SK-N-MC (cell line): Measurements from ENCODE around the gene HMGB2.

ENCODE experiments used
- DNase-seq: peaks from one replicate; pipeline ENCODE4 v3.0.0-alpha.2; 2011; ENCODE audit warnings: low read depth, low spot score
- H3K27ac ChIP-seq: fragments of 200-600 bp; sonication (generic); 2 replicates; pipeline ENCODE4 v1.5.1; 2016; ENCODE audit warnings: mixed run types
- H3K36me3 ChIP-seq: fragments of 200-600 bp; sonication (generic); 2 replicates; pipeline ENCODE4 v1.6.1; 2017; ENCODE audit warnings: antibody characterized with exemption, low read length, mixed read lengths; ENCODE audit not compliant: insufficient read depth
- H3K4me3 ChIP-seq: fragments of 200-600 bp; sonication (generic); 2 replicates; pipeline ENCODE4 v1.5.1; 2016
- H3K9ac ChIP-seq: fragments of 200-600 bp; sonication (generic); 2 replicates; pipeline ENCODE4 v1.8.0; 2017; ENCODE audit warnings: mixed run types, mixed read lengths; ENCODE audit not compliant: insufficient read length
- H3K9me3 ChIP-seq: fragments of 200-600 bp; sonication (generic); 2 replicates; pipeline ENCODE4 v1.6.1; 2017; ENCODE audit warnings: low read depth, mild to moderate bottlenecking, antibody characterized with exemption, low read length, moderate library complexity, mixed read lengths
- EZH2 ChIP-seq: fragments of 200-600 bp; sonication (generic); IDR thresholded peaks from one replicate; pipeline ENCODE4 v1.6.1; 2017; ENCODE audit warnings: antibody characterized with exemption
- FOXP2 ChIP-seq: optimal IDR thresholded peaks from 2 replicates; pipeline ENCODE3; 2011; ENCODE audit warnings: mild to moderate bottlenecking, moderate library complexity; ENCODE audit not compliant: insufficient read depth; ENCODE audit errors: extremely low read length, control extremely low read depth
- POLR2AphosphoS5 ChIP-seq: IDR thresholded peaks from 2 replicates; pipeline ENCODE4 v1.6.1; 2012; ENCODE audit warnings: mild to moderate bottlenecking, low read depth, low read length, borderline replicate concordance

Gene HMGB2

DNA sequence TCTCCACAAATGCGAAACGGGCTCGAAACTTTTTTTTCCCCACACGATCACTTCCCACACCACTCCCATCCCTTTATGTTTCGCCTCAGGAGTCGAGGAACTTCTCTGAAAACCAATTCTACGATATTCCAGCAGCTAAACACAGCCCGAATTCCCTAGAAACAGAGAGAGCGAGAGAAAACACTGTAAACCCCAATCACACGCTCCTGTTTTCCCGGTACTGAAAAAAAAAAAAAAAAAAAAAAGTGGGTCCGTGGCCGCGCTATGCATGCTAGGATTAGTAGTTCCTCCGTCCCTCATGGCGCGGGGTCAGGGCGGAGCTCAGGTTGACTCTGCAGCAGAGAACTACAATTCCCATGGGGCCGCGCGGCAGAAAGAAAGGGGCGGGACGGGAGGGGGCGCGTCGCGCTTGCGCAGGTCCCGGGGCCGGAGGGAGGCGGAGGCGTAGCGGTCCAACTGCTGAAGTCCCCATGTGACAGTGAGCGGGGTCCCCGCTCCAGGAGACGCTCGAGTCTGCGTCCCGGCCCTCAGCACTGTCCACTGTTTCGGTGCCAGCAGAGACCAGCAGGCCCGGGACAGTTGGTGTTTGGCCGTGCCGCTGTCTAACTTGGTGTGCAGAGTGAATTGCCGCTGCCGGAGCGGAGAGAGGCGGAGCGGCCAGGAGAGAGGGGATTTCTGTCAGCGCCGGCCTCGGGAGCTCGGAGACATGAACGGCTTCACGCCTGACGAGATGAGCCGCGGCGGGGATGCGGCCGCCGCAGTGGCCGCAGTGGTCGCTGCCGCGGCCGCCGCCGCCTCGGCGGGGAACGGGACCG lies 36.5 kb upstream of the HMGB2 start, which contains the start of gene SAP30:
Gene SAP30 (plus strand): TSS at position 478 of the 815 bp plus-strand sequence. CDS start 229 bp downstream, at position 707.
- peak; percentile 95 for TF ChIP-seq POLR2AphosphoS5
- no peak for TF ChIP-seq EZH2
- peak; percentile 57 for TF ChIP-seq FOXP2
- DNase-seq, result peak; percentile 93
- peak within 1 kb of the TSS; percentile 88 for H3K9ac ChIP-seq
- no peaks in the 10 kb centered on the region for H3K9me3 ChIP-seq
- peak within 1 kb of the TSS; percentile 82; the same call in 1 of the 2 replicates for H3K27ac ChIP-seq
- H3K4me3 ChIP-seq, result peak within 1 kb of the TSS; percentile 98
- H3K36me3 ChIP-seq, result peaks cover 18% of the 10 kb centered on the region

DNA sequence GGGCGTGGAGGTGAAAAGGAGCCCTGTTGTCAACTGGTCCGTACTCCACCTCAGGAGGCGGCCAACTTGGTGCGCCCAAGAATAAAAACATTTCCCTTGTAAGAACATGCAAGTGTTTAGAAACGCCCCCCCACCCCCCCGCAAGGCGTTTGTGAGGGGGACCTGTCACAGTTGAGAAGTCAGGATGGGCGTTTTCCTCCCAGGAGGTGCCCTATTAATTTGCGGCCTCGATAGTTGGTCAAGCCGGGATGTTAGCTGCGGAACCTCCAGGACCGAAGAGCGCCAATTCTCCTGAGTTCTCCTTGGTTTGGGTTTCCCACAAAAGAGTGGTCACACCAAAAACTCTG lies 35.9 kb upstream of the HMGB2 start:
- H3K27ac ChIP-seq, result peak overlapping the region; percentile 82; the same call in 1 of the 2 replicates
- peak overlapping the region; percentile 98 for H3K4me3 ChIP-seq

DNA sequence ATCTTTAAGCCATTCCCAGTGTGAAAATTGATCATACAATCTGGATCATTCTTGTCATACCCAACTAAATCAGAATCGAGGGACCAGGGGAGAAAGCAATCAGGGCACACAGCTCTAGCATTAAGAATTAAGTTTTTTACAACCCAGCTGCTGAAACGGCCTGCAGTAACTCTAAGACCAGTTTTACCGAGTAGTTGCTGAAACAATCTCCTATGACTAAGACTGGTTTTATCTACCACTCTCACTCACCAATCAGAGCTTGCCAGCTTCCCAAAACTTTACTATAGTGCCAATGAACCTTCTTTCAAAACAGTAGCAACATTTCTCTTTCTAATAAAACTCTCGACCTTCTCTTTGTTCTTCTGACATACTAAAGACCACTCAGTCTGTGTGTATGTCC lies 33.8 kb upstream of the HMGB2 start:
- no peaks in the 10 kb centered on the region for H3K36me3 ChIP-seq
- H3K9me3 ChIP-seq, result no peaks in the 10 kb centered on the region
- H3K27ac ChIP-seq, result peak overlapping the region; percentile 33; the same call in 1 of the 2 replicates
- H3K9ac ChIP-seq, result peak overlapping the region; percentile 3
- TF ChIP-seq EZH2 (no peak), POLR2AphosphoS5 (no peak), FOXP2 (no peak)
- no peak for DNase-seq
- peak overlapping the region; percentile 27 for H3K4me3 ChIP-seq

More for the DNA sequence above, 35.9 kb upstream of the HMGB2 start:
- peak overlapping the region; percentile 82 for H3K9ac ChIP-seq
- no peak for TF ChIP-seq POLR2AphosphoS5
- no peak for TF ChIP-seq FOXP2
- TF ChIP-seq EZH2, result no peak
- no peak for DNase-seq
- H3K9me3 ChIP-seq, result no peaks in the 10 kb centered on the region
- H3K36me3 ChIP-seq, result peaks cover 12% of the 10 kb centered on the region

DNA sequence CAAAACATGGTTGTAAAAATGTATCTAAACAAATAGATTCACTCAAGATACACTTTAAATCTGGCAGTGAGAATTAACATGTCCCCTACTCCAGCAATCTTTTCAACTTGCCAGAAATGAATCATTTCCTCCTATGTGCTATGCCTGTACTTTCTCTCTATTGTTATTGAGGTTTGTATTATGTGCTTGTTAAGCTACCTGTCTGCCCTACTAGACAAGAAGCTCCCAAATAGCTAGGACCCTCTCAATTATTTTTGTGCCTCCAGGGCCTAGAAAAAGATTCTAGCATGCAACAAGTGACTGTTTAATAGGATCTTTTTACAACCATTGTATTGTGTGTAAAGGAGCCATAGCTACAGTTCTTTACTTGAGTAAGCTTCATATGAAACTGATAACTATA lies 33.1 kb upstream of the HMGB2 start:
- peak overlapping the region; percentile 21 for H3K9ac ChIP-seq

DNA sequence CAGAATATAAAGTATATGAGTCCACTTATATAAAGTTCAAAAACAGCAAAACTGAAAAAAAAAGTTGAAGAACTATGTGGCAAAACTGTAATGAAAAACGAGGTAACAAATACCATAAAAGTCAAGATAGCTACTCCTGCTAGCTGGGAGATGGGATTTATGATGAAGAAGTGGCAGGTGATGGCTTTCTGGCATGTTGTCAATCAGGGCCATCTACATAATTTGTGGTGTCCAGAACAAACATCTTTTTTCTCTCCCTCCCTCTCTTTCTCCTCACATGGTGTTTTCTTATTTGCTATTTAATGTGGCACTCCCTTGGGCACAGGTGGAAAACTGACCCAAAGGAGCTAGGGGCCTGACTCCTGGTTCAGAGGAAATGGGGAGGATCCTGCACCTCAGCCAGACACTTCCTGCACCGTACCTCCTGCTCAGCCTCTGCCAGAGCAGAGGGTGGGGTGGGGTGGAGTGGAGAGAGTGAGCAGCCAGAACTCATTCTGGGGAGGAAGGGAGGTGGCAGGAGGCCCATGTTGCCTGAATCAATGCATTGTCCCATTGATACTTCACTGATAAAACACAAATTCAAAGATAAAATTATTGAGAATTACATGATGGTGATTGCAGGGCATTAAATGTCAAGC lies 31.3 kb upstream of the HMGB2 start:
- TF ChIP-seq EZH2 (no peak), POLR2AphosphoS5 (no peak), FOXP2 (no peak)
- H3K4me3 ChIP-seq, result no peak overlapping the region
- H3K27ac ChIP-seq, result no peak overlapping the region
- no peaks in the 10 kb centered on the region for H3K9me3 ChIP-seq
- no peaks in the 10 kb centered on the region for H3K36me3 ChIP-seq
- H3K9ac ChIP-seq, result no peak overlapping the region
- no peak for DNase-seq

More for the DNA sequence above, 33.1 kb upstream of the HMGB2 start:
- Histone ChIP-seq H3K9me3 (no peaks in the 10 kb centered on the region), H3K36me3 (no peaks in the 10 kb centered on the region), H3K27ac (peak overlapping the region; percentile 33; the same call in 1 of the 2 replicates), H3K4me3 (peak overlapping the region; percentile 27)
- no peak for DNase-seq
- TF ChIP-seq EZH2 (no peak), POLR2AphosphoS5 (no peak), FOXP2 (no peak)

DNA sequence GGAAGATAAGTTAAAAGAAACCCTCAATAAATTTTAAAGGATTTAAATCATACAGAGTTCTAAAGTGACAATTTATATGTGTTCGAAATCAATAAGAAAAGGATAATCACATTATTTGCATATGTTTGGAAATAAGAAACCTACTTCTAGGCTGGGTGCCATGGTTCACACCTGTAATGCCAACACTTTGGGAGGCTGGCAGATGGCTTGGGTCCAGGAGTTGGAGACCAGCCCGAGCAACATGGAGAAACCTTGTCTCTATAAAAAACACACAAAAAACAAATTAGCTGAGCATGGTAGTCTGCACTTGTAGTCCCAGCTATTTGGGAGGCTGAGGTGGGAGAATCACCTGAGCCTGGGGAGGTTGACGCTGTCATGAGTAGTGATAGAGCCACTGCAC lies 28.5 kb upstream of the HMGB2 start:
- no peak overlapping the region for H3K27ac ChIP-seq
- no peak for DNase-seq
- TF ChIP-seq FOXP2 (no peak), POLR2AphosphoS5 (no peak), EZH2 (no peak)
- no peaks in the 10 kb centered on the region for H3K9me3 ChIP-seq
- no peaks in the 10 kb centered on the region for H3K36me3 ChIP-seq
- no peak overlapping the region for H3K4me3 ChIP-seq
- H3K9ac ChIP-seq, result no peak overlapping the region

DNA sequence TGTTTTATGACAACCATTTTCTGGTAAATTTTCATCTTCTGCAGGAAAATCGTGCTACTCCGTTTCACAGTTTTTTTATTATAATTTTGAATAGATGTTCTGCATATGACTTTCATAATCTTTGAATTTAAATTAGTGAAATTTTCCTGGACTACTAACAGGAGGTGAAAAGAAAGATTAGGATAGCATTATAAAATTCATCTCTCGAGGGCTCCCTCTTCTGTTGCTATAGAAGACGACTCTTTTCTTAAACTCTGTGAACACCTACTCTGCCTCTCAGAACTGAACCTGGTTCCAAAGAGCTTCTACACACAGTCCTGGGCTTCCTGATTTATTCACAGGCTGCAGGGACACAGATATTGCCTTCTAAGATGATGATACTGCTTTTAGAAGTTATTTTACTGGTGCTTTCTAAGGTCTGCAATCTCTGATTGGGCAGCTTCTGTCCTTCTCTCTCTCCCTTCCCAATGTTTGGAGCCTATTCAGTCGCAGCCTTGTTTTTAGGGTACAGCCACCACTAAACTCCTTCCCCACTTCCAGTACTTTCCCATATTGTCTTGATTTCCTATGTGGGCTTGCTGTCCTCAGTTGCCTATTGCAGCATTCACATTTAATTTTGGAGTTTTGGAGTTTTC lies 26.5 kb upstream of the HMGB2 start:
- no peak overlapping the region for H3K4me3 ChIP-seq
- DNase-seq, result no peak
- H3K27ac ChIP-seq, result no peak overlapping the region
- H3K36me3 ChIP-seq, result no peaks in the 10 kb centered on the region
- TF ChIP-seq POLR2AphosphoS5 (no peak), FOXP2 (no peak), EZH2 (no peak)
- H3K9ac ChIP-seq, result no peak overlapping the region
- no peaks in the 10 kb centered on the region for H3K9me3 ChIP-seq

DNA sequence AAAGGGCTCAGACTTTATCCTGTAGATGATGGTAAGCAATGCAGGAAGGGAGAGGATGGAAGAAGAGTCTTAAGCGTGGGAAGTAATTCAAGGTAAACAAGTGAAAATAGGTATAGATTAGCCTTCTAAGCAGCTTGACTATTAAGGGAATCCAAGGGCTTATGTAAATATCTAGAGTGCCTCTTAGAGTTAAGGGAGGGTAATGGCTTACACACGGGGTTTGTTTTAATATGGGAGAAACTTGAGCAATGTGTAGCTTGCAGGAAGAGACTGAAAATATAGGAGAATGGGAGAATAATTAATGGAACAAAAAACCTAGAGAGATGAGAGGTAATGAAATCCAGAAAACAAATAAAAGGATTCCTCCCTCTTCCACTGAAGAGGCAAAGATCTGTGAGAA lies 23.8 kb upstream of the HMGB2 start:
- Histone ChIP-seq H3K27ac (no peak overlapping the region), H3K9ac (no peak overlapping the region), H3K36me3 (no peaks in the 10 kb centered on the region), H3K9me3 (no peaks in the 10 kb centered on the region), H3K4me3 (no peak overlapping the region)
- DNase-seq, result no peak
- TF ChIP-seq EZH2, result no peak
- no peak for TF ChIP-seq FOXP2
- no peak for TF ChIP-seq POLR2AphosphoS5
